GM23338 (cell line): ENCODE data around the gene EML1. TPM values are rescaled to one million over a fixed set of nuclear protein-coding genes. Genes with fewer than 3 reads are reported as not detected.

ENCODE experiments used
- ATAC-seq: fragments of 200-7000 bp; cut with Tn5 transposase; 3 replicates; pipeline ENCODE4 v1.9.1; 2020
- DNase-seq: peaks from one replicate; pipeline ENCODE4 v3.0.0-alpha.2; 2015; ENCODE audit warnings: low spot score
- H2AFZ ChIP-seq: fragments of 200-600 bp; sonication (generic); 2 replicates; pipeline ENCODE4 v1.8.0; 2016; ENCODE audit warnings: antibody characterized with exemption, mild to moderate bottlenecking, moderate library complexity
- H3F3A ChIP-seq: fragments of 200-600 bp; sonication (generic); replicated peaks from 2 replicates; pipeline ENCODE4 v1.8.0; 2017; ENCODE audit warnings: antibody characterized with exemption, mixed run types, low read depth
- H3K27ac ChIP-seq: fragments of 200-600 bp; sonication (generic); 2 replicates; pipeline ENCODE4 v1.6.1; 2016; ENCODE audit warnings: low read depth
- H3K27me3 ChIP-seq: fragments of 200-600 bp; sonication (generic); 2 replicates; pipeline ENCODE4 v1.8.0; 2016; ENCODE audit warnings: mild to moderate bottlenecking, mixed run types, moderate library complexity; ENCODE audit not compliant: insufficient read depth
- H3K36me3 ChIP-seq: fragments of 200-600 bp; sonication (generic); 2 replicates; pipeline ENCODE4 v1.8.0; 2016; ENCODE audit warnings: mild to moderate bottlenecking; ENCODE audit not compliant: insufficient read depth
- H3K4me1 ChIP-seq: fragments of 200-600 bp; sonication (generic); 2 replicates; pipeline ENCODE4 v1.8.0; 2016; ENCODE audit warnings: mild to moderate bottlenecking, moderate library complexity; ENCODE audit not compliant: insufficient read depth
- H3K4me2 ChIP-seq: fragments of 200-600 bp; sonication (generic); 2 replicates; pipeline ENCODE4 v1.7.1; 2017; ENCODE audit warnings: mixed run types
- H3K4me3 ChIP-seq: fragments of 200-600 bp; sonication (generic); 2 replicates; pipeline ENCODE4 v1.6.1; 2016; ENCODE audit warnings: mixed run types
- H3K79me2 ChIP-seq: fragments of 200-600 bp; sonication (generic); replicated peaks from 2 replicates; pipeline ENCODE4 v1.8.0; 2017; ENCODE audit warnings: mild to moderate bottlenecking; ENCODE audit not compliant: insufficient read depth
- H3K9me2 ChIP-seq: fragments of 200-600 bp; sonication (generic); 2 replicates; pipeline ENCODE4 v1.8.0; 2017; ENCODE audit not compliant: insufficient read depth
- H4K20me1 ChIP-seq: fragments of 200-600 bp; sonication (generic); replicated peaks from 2 replicates; pipeline ENCODE4 v1.8.0; 2017; ENCODE audit warnings: mild to moderate bottlenecking; ENCODE audit not compliant: insufficient read depth
- H3K27ac Mint-ChIP-seq: 2 replicates; pipeline ENCODE4 v1.8.0; 2020; ENCODE audit warnings: inconsistent platforms, mild to moderate bottlenecking, moderate library complexity, mixed read lengths
- H3K27me3 Mint-ChIP-seq: 3 replicates; pipeline ENCODE4 v1.8.0; 2022; ENCODE audit warnings: low read depth, mild to moderate bottlenecking, moderate library complexity, mixed read lengths, inconsistent platforms; ENCODE audit not compliant: insufficient read depth, poor library complexity
- H3K36me3 Mint-ChIP-seq: 3 replicates; pipeline ENCODE4 v1.8.0; 2021; ENCODE audit warnings: low read depth, mild to moderate bottlenecking, inconsistent platforms, moderate library complexity, mixed read lengths
- H3K4me1 Mint-ChIP-seq: 3 replicates; pipeline ENCODE4 v1.8.0; 2020; ENCODE audit warnings: mild to moderate bottlenecking, inconsistent platforms, mixed read lengths
- H3K4me3 Mint-ChIP-seq: 3 replicates; pipeline ENCODE4 v1.8.0; 2021; ENCODE audit warnings: moderate library complexity, mild to moderate bottlenecking, inconsistent platforms, mixed read lengths
- H3K9me3 Mint-ChIP-seq: 3 replicates; pipeline ENCODE4 v1.8.0; 2020; ENCODE audit warnings: moderate library complexity, mild to moderate bottlenecking, inconsistent platforms, mixed read lengths
- CREB1 ChIP-seq: fragments of 250-450 bp; sonication (Bioruptor Pico); IDR thresholded peaks from 2 replicates; pipeline ENCODE4 v1.5.0; 2020; ENCODE audit warnings: low read depth, mild to moderate bottlenecking, moderate library complexity
- ETS1 ChIP-seq: IDR thresholded peaks from 2 replicates; pipeline ENCODE4 v1.6.1; 2016; ENCODE audit warnings: antibody characterized with exemption
- EZH2 ChIP-seq: fragments of 200-600 bp; sonication (generic); IDR thresholded peaks from one replicate; pipeline ENCODE4 v1.8.0; 2017; ENCODE audit warnings: antibody characterized with exemption, mild to moderate bottlenecking, low read depth; ENCODE audit not compliant: unreplicated experiment
- EZH2phosphoT487 ChIP-seq: fragments of 200-600 bp; sonication (generic); IDR thresholded peaks from one replicate; pipeline ENCODE4 v1.8.1; 2018; ENCODE audit warnings: antibody characterized with exemption; ENCODE audit not compliant: unreplicated experiment
- JUNB ChIP-seq: IDR thresholded peaks from one replicate; pipeline ENCODE4 v1.6.1; 2016; ENCODE audit warnings: antibody characterized with exemption; ENCODE audit not compliant: unreplicated experiment
- POLR2AphosphoS5 ChIP-seq: IDR thresholded peaks from 2 replicates; pipeline ENCODE4 v1.6.1; 2016; ENCODE audit warnings: antibody characterized with exemption, low read depth
- STAT1 ChIP-seq: IDR thresholded peaks from one replicate; pipeline ENCODE4 v1.6.1; 2016; ENCODE audit warnings: antibody characterized with exemption; ENCODE audit not compliant: unreplicated experiment
- ZNF114 ChIP-seq: fragments of 250-450 bp; sonication (Bioruptor Pico); IDR thresholded peaks from 2 replicates; pipeline ENCODE4 v1.5.0; 2020; ENCODE audit warnings: mild to moderate bottlenecking, moderate library complexity
- ZNF331 ChIP-seq: fragments of 250-450 bp; sonication (Bioruptor Pico); IDR thresholded peaks from 2 replicates; pipeline ENCODE4 v1.5.0; 2020; ENCODE audit warnings: low read depth, mild to moderate bottlenecking, moderate library complexity
- ZNF462 ChIP-seq: fragments of 250-450 bp; sonication (Bioruptor Pico); IDR thresholded peaks from 2 replicates; pipeline ENCODE4 v1.5.0; 2020; ENCODE audit warnings: mild to moderate bottlenecking, moderate library complexity
- polyA plus RNA-seq: library from polyadenylated mRNA; unstranded; fragments of >200 nt; fragmentation: Nextera tagmentation; extraction: Ambion mirVana; gene quantifications from 2 replicates; pipeline ENCODE4 v1.2.1, GENCODE V29; 2016
- total RNA-seq: library from RNA; depleted of rRNA; stranded (reverse); fragments of >200 nt; shearing (Covaris generic); gene quantifications from 2 replicates; pipeline ENCODE4 v1.2.3, GENCODE V29; 2014
- TF ChIP-seq, protein P1 (sequence below), 2 experiments: fragments of 200-600 bp in 1 of 2; sonication (generic) in 1 of 2; conservative IDR thresholded peaks; 2 replicates each; pipeline versions ENCODE4 v1.5.1 to v1.6.1; 2016 to 2017; ENCODE audit warnings: antibody characterized with exemption in 2 of 2, low read depth in 2 of 2, mild to moderate bottlenecking in 2 of 2, moderate library complexity in 1 of 2
- TF ChIP-seq, protein P2 (sequence below): IDR thresholded peaks from one replicate; pipeline ENCODE4 v1.6.1; 2018; ENCODE audit warnings: antibody characterized with exemption; ENCODE audit not compliant: unreplicated experiment

The EML1 gene
- total and polyA plus RNA-seq, 2 experiments from 2014 or later: 7.0 to 18.1 TPM

GRCh38 chr14:99990268-99991170 is 197.3 kb downstream of the EML1 start (continued):
- no peak for TF ChIP-seq ZNF462 (CRISPR knock-in tag)
- TF ChIP-seq ZNF114: no peak

GRCh38 chr14:99991331-99991730 is 198.1 kb downstream of the EML1 start:
- Mint-ChIP-seq H3K9me3 (peaks cover 10% of the 10 kb centered on the region), H3K27me3 (no peaks in the 10 kb centered on the region), H3K36me3 (peaks cover 4% of the 10 kb centered on the region; the same call in 1 of the 3 replicates), H3K4me1 (peaks cover 4% of the 10 kb centered on the region; the same call in 2 of the 3 replicates), H3K27ac (no peak overlapping the region), H3K4me3 (no peak overlapping the region)
- H4K20me1 ChIP-seq: no peaks in the 10 kb centered on the region; the same call in 1 of the 2 replicates
- no peaks in the 10 kb centered on the region for H3K4me1 ChIP-seq
- no peak overlapping the region for H3K27ac ChIP-seq
- H3K27me3 ChIP-seq: no peaks in the 10 kb centered on the region
- H2AFZ ChIP-seq: no peak overlapping the region
- no peak overlapping the region for H3K4me3 ChIP-seq
- no peaks in the 10 kb centered on the region for H3K36me3 ChIP-seq
- peaks cover 33% of the 10 kb centered on the region for H3K79me2 ChIP-seq
- DNase-seq (no peak), ATAC-seq (no peak)
- H3K4me2 ChIP-seq: no peak overlapping the region
- H3F3A ChIP-seq: no peaks in the 10 kb centered on the region
- TF ChIP-seq ETS1 (no peak), EZH2 (no peak), ZNF331 (CRISPR knock-in tag) (no peak), STAT1 (no peak), CREB1 (no peak), POLR2AphosphoS5 (no peak), JUNB (no peak), EZH2phosphoT487 (no peak)
- TF ChIP-seq, protein P1, sequence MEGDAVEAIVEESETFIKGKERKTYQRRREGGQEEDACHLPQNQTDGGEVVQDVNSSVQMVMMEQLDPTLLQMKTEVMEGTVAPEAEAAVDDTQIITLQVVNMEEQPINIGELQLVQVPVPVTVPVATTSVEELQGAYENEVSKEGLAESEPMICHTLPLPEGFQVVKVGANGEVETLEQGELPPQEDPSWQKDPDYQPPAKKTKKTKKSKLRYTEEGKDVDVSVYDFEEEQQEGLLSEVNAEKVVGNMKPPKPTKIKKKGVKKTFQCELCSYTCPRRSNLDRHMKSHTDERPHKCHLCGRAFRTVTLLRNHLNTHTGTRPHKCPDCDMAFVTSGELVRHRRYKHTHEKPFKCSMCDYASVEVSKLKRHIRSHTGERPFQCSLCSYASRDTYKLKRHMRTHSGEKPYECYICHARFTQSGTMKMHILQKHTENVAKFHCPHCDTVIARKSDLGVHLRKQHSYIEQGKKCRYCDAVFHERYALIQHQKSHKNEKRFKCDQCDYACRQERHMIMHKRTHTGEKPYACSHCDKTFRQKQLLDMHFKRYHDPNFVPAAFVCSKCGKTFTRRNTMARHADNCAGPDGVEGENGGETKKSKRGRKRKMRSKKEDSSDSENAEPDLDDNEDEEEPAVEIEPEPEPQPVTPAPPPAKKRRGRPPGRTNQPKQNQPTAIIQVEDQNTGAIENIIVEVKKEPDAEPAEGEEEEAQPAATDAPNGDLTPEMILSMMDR (conservative IDR thresholded peaks at IDR 0.05; ENCODE audit: low read depth in 2 of 2): no peak
- TF ChIP-seq, protein P2, sequence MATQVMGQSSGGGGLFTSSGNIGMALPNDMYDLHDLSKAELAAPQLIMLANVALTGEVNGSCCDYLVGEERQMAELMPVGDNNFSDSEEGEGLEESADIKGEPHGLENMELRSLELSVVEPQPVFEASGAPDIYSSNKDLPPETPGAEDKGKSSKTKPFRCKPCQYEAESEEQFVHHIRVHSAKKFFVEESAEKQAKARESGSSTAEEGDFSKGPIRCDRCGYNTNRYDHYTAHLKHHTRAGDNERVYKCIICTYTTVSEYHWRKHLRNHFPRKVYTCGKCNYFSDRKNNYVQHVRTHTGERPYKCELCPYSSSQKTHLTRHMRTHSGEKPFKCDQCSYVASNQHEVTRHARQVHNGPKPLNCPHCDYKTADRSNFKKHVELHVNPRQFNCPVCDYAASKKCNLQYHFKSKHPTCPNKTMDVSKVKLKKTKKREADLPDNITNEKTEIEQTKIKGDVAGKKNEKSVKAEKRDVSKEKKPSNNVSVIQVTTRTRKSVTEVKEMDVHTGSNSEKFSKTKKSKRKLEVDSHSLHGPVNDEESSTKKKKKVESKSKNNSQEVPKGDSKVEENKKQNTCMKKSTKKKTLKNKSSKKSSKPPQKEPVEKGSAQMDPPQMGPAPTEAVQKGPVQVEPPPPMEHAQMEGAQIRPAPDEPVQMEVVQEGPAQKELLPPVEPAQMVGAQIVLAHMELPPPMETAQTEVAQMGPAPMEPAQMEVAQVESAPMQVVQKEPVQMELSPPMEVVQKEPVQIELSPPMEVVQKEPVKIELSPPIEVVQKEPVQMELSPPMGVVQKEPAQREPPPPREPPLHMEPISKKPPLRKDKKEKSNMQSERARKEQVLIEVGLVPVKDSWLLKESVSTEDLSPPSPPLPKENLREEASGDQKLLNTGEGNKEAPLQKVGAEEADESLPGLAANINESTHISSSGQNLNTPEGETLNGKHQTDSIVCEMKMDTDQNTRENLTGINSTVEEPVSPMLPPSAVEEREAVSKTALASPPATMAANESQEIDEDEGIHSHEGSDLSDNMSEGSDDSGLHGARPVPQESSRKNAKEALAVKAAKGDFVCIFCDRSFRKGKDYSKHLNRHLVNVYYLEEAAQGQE: no peak
- H3K9me2 ChIP-seq: no peaks in the 10 kb centered on the region; the same call in 1 of the 2 replicates
